CD4-positive, alpha-beta T cell treated with Interleukin-10 for 1 hour (primary cell): ENCODE data around the gene RBM8A.
"Not testable (repeated sequence)": the region's sequence is repeated elsewhere in the genome, so short reads cannot be mapped to it uniquely, and the experiment has no call there.

Experiments
- DNase-seq: peaks from one replicate; pipeline ENCODE4 v3.0.0-alpha.2; 2020

RBM8A gene

DNA sequence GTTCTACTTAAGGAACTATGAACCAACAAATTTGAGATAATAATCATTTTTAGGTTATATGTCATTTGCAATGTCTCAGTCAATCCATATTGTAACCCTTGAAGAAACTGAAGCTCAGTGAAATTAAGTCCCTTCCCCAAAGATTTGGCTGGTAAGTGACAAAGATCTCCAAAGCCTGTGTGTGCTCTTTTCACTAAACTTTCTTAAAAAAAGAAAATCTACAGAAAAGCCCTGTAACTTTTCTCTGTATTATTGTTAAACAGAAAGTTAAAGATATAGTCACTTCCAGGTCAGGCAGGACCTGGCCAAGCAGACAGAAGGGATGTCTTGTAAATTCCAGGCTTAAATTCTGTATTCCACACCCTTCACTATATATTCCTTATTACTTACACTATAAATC is 29.1 kb upstream of the RBM8A start:
- DNase-seq: no peak

DNA sequence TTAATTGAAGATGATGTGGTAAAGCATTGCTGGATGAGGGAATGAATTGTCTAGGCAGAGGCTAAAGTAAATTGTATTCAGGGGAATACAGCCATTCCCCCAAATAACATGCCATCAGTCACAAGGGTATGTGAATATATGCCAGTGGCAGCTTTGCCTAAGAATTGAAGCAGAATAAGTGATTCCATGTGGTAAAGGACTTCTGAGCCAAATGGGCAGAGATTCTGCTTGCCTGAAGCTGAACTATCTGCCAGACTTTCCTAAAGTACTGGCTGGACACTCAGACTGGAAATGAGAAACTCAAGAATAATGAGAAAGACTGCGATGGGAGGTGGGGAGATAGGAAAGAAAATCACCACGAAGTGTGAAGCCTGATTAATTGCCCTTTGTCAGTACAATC is 28.2 kb upstream of the RBM8A start:
- no peak for DNase-seq

- DNase-seq: no peak
Observed at GRCh38 chr1:145953861-145954260, 26.6 kb upstream of the RBM8A start.

GRCh38 chr1:145952903-145953302 is 25.6 kb upstream of the RBM8A start:
- DNase-seq: no peak

GRCh38 chr1:145951526-145951925 is 24.2 kb upstream of the RBM8A start:
- DNase-seq: no peak

DNA sequence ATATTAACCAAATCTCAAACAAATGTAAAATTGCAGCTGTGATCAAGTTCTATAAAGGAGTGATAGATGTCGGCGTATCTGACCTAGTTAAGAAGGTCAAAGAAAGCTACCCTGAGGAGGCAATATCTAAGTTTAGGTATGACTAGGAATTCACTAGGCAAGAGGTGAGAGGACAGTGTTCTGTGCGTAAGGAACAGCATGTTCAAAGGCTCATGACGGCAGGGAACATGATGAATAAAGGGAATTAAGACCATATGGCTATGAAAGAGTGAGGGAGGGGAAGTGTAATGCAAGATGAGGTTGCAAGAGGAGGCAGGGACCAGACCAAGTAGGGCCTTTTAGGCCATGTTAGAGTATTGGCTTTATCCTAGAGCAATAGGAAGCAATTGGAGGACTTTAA is 21.9 kb upstream of the RBM8A start:
- DNase-seq: no peak

GRCh38 chr1:145947551-145947950 is 20.3 kb upstream of the RBM8A start:
- DNase-seq: no peak

GRCh38 chr1:145946477-145946986 is 19.2 kb upstream of the RBM8A start:
- no peak for DNase-seq

- no peak for DNase-seq
Observed at GRCh38 chr1:145944532-145944931, 17.2 kb upstream of the RBM8A start.

DNA sequence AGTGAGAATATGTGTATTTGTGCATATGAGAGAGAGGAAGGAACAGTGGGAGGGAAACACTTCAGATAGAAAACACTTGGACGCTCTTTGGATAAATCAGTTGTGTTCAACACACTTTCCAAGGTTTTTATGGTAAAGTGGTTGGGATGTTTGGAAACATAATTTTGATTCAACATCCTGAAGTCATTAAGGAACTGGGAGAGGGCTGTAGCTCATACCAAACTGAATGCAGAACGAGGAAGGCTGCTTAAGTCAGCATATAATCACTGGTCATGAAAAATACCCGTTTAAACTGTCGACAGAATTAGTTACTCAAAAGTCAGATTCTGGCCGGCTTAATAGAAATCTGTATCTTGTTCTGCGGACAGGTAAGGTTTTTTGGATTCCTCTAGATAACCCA is 15.6 kb upstream of the RBM8A start:
- DNase-seq: no peak

- no peak for DNase-seq
Observed at GRCh38 chr1:145942405-145942804, 15.1 kb upstream of the RBM8A start.

GRCh38 chr1:145937436-145937835 is 10.2 kb upstream of the RBM8A start:
- DNase-seq: no peak

- no peak for DNase-seq
Observed at GRCh38 chr1:145936247-145936646, 9.0 kb upstream of the RBM8A start.

GRCh38 chr1:145935708-145936107 is 8.4 kb upstream of the RBM8A start:
- no peak for DNase-seq

DNA sequence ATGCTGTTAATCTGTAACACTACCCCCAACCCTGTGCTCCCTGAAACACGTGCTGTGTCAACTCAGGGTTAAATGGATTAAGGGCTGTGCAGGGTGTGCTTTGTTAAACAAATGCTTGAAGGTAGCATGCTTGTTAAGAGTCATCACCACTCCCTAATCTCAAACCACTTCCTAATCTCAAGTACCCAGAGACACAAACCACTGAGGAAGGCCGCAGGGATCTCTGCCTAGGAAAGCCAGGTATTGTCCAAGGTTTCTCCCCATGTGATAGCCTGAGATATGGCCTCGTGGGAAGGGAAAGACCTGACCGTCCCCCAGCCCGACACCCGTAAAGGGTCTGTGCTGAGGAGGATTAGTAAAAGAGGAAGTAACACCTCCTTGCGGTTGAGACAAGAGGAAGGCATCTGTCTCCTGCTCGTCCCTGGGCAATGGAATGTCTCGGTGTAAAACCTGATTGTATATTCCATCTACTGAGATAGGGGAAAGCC is 5.3 kb upstream of the RBM8A start:
- peak; percentile 56 for DNase-seq

GRCh38 chr1:145927916-145928643 is 796 bp upstream of the RBM8A start:
- DNase-seq: peak; percentile 22

DNA sequence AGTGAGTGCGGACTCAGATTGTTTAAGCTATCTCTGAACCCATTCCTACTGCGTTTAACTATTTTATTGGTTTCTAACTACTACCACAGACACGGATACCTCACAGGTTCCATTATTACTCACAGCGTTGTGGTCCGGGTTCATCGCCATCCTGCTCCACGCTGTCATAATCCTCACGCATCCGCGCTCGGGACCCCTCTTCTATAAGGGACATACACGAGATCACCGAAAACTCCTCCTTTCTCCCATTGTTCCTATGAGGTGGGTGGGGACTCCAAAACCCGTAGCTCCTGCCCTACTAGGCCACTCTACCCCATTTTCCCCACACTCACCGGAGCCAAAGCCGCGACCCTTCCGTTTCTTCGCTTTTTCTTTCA is 610 bp downstream of the RBM8A start:
- peak; percentile 15 for DNase-seq

DNA sequence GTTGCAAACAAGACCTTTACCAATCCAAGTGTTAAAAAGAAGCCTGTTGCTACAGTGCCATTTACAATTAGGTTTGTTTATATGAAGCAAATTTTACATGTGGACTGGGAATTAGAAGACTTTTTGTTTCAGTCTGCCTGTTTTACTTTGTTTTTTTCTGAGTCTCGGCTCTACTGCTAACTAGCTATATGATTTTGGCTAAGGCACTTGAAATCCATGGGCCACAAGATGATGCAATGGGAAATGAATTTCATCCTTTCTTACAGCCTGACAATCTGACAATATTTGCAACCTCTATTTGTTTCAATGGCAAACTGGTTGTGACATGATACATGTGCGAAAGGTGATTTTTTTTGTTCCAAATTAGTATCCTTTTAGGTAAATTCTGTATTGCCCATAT is 5.0 kb downstream of the RBM8A start:
- DNase-seq: no peak

DNA sequence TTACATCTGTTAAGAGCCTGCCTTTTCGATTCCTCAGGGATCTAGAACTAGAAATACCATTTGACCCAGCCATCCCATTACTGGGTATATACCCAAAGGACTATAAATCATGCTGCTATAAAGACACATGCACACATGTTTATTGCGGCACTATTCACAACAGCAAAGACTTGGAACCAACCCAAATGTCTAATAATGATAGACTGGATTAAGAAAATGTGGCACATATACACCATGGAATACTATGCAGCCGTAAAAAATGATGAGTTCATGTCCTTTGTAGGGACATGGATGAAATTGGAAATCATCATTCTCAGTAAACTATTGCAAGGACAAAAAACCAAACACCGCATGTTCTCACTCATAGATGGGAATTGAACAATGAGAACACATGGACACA is 7.0 kb downstream of the RBM8A start:
- DNase-seq: not testable (repeated sequence)

GRCh38 chr1:145918992-145919939 is 8.0 kb downstream of the RBM8A start:
- peak; percentile 28 for DNase-seq

GRCh38 chr1:145918144-145918991 is 8.9 kb downstream of the RBM8A start, which contains the start of gene PEX11B:
Gene PEX11B (minus strand): TSS chr1:145918717. CDS start chr1:145918688, 29 bp downstream.
- DNase-seq: peak; percentile 95

DNA sequence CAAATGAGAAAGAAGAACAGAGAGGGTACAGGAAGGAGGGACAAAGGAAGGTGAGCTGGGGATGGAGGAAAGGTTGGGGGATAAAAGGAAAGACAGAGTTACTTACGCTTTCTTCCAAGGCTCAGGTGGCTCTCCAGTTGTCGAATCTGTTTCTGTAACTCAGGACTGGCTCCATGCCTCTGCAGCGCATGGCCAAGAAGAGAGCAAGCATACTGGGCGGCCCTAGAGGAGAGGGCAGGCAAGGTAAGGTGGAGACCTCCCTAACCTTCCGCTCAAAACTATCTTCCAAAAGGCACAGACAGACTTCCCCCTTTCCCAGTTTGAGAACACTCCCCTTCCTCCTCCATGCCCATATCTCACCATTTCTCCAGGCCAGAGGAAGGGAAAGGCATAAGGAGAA is 9.7 kb downstream of the RBM8A start:
- DNase-seq: no peak

- DNase-seq: no peak
Observed at GRCh38 chr1:145916745-145917144, 10.5 kb downstream of the RBM8A start.
